PFSK-1 (cell line): ENCODE results near the gene MEGF11.

Experiments
- FOXP2 ChIP-seq: optimal IDR thresholded peaks from 2 replicates; pipeline ENCODE3; 2011; ENCODE audit warnings: borderline replicate concordance, control low read depth, inconsistent platforms; ENCODE audit not compliant: insufficient read depth; ENCODE audit errors: extremely low read length, extremely low read depth
- POLR2AphosphoS5 ChIP-seq: IDR thresholded peaks from 2 replicates; pipeline ENCODE4 v1.6.1; 2012; ENCODE audit warnings: low read depth, mild to moderate bottlenecking, control low read depth, low read length, moderate library complexity
- SIN3A ChIP-seq: IDR thresholded peaks from 2 replicates; pipeline ENCODE4 v1.6.1; 2012; ENCODE audit warnings: mild to moderate bottlenecking, low read length, moderate library complexity, borderline replicate concordance; ENCODE audit not compliant: insufficient read depth
- TAF1 ChIP-seq: IDR thresholded peaks from 2 replicates; pipeline ENCODE4 v1.6.1; 2012; ENCODE audit warnings: low read length, control low read depth, borderline replicate concordance; ENCODE audit not compliant: insufficient read depth
- TF ChIP-seq, protein P1 (sequence below), 2 experiments: IDR thresholded peaks; 2 replicates each; pipeline versions ENCODE4 v1.6.1 to v1.8.0; 2011 to 2012; ENCODE audit warnings: low read depth in 2 of 2, low read length in 2 of 2, control low read depth in 1 of 2, inconsistent platforms in 1 of 2, mild to moderate bottlenecking in 1 of 2, moderate library complexity in 1 of 2; ENCODE audit not compliant: insufficient read depth in 1 of 2

MEGF11 gene

GRCh38 chr15:65970937-65971740 lies 282.4 kb downstream of the MEGF11 start:
- no peak for TF ChIP-seq SIN3A
- TF ChIP-seq FOXP2, result no peak

DNA sequence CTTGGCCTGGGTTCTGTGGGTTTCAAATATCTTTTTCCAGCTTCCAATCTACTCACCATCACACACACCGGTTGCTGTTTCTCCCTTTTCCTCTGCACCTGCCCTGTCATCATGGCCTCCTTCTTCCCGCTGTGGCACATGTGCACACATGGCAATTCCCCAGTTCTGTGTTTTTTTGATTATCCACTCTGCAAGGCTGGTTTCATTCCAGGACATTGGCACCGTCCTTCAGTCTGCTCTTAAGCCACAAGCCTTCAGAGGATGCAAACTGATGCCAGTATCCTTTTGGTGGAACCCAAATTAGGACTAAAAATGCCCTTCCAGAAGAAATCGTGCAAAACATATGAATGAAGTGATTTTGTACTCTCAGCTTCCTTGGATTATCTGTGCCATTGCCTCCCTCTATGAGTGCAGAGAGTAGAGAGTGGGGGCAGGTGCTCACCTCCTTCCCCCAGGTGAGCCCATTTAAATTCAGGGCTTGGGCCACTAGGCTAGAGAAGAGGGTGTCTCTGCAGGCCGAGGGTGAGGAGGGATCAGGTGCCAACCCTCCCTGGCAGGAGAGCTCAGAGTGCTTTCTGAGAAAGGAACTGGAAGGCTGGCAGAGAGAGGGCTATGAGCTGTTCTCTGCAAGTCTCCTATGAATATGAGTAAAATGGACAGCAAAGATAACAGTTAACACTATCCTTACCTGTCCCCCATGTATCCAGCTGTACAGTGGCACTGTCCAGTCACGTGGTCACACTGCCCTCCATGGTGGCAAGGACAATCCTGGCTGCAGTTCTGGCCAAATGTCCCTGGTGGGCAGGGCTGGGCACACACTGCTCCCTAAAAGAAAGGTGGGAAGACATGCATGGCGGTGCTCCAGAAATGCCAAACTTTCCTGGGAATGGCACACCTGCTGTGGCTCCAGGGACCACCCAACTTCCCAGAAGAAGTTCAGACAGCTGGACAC lies 283.4 kb downstream of the MEGF11 start:
- TF ChIP-seq TAF1, result no peak
- TF ChIP-seq, protein P1, sequence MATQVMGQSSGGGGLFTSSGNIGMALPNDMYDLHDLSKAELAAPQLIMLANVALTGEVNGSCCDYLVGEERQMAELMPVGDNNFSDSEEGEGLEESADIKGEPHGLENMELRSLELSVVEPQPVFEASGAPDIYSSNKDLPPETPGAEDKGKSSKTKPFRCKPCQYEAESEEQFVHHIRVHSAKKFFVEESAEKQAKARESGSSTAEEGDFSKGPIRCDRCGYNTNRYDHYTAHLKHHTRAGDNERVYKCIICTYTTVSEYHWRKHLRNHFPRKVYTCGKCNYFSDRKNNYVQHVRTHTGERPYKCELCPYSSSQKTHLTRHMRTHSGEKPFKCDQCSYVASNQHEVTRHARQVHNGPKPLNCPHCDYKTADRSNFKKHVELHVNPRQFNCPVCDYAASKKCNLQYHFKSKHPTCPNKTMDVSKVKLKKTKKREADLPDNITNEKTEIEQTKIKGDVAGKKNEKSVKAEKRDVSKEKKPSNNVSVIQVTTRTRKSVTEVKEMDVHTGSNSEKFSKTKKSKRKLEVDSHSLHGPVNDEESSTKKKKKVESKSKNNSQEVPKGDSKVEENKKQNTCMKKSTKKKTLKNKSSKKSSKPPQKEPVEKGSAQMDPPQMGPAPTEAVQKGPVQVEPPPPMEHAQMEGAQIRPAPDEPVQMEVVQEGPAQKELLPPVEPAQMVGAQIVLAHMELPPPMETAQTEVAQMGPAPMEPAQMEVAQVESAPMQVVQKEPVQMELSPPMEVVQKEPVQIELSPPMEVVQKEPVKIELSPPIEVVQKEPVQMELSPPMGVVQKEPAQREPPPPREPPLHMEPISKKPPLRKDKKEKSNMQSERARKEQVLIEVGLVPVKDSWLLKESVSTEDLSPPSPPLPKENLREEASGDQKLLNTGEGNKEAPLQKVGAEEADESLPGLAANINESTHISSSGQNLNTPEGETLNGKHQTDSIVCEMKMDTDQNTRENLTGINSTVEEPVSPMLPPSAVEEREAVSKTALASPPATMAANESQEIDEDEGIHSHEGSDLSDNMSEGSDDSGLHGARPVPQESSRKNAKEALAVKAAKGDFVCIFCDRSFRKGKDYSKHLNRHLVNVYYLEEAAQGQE (IDR thresholded peaks at IDR 0.05; ENCODE audit: insufficient read depth in 1 of 2, low read depth in 2 of 2, low read length in 2 of 2), result no peak
- no peak for TF ChIP-seq SIN3A
- TF ChIP-seq POLR2AphosphoS5, result no peak
- no peak for TF ChIP-seq FOXP2

DNA sequence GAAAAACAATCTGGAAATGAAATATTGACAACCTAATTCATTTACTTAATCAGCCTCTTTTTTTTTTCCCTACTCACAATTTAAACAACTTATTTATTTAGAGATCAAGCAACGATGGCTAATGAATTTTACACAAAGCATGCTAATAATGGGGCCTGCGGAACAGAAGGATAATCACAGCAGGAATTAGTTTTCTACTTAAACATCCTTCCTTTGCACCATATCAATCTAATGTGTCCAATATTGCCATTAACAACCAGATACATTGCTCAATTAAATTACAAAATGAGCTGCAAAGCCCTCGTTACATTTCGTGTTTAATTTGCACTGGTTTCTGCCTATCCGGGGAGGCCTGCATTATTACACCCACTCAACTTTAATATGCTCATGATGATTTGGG lies 285.0 kb downstream of the MEGF11 start:
- TF ChIP-seq SIN3A (no peak), FOXP2 (no peak), TAF1 (no peak), POLR2AphosphoS5 (no peak)
- TF ChIP-seq, protein P1 (IDR thresholded peaks at IDR 0.05; ENCODE audit: insufficient read depth in 1 of 2, low read depth in 2 of 2, low read length in 2 of 2), result no peak

DNA sequence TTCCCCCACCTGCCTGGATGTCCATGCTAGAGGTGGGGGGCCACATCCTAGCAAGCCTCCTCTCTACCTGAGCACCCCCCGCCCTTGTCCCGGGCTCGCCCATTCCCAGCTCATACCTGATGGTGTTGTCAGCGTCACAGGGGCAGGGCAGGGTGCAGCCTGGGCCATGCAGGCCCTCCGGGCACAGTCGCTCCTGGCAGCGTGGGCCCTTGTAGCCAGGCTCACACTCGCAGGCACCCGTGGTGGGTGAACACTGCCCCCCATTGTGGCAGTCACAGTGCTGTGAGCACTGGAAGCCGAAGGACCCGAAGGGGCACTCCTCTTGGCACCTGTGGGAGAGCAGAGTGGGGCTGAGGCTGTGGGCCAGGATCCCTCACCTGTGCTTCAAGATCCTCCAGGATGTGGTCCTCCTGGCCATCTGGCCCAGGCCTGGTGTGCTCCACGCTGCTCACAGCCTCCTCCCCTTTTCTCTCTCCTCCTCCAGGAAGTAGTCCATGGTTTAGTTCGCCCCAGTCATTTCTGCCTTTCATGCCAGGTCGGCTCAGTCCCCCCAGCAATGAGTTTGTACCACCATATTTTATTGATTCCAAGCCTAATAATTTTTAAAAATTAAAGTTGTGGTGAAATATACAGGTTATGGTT lies 288.6 kb downstream of the MEGF11 start:
- TF ChIP-seq, protein P1 (IDR thresholded peaks at IDR 0.05; ENCODE audit: insufficient read depth in 1 of 2, low read depth in 2 of 2, low read length in 2 of 2), result no peak
- TF ChIP-seq SIN3A, result no peak
- TF ChIP-seq POLR2AphosphoS5, result no peak
- no peak for TF ChIP-seq TAF1
- TF ChIP-seq FOXP2, result no peak

GRCh38 chr15:65963911-65964482 lies 289.6 kb downstream of the MEGF11 start:
- TF ChIP-seq SIN3A (no peak), FOXP2 (no peak), POLR2AphosphoS5 (no peak), TAF1 (no peak)
- TF ChIP-seq, protein P1 (IDR thresholded peaks at IDR 0.05; ENCODE audit: insufficient read depth in 1 of 2, low read depth in 2 of 2, low read length in 2 of 2), result no peak
